Fibroblast of villous mesenchyme (primary cell): ENCODE results near the gene KRTAP10-8. TPM values are rescaled to one million over a fixed set of nuclear protein-coding genes. Genes with fewer than 3 reads are reported as not detected.
"Not testable (repeated sequence)": the region's sequence is repeated elsewhere in the genome, so short reads cannot be mapped to it uniquely, and the experiment has no call there.

ENCODE experiments used
- DNase-seq: peaks from one replicate; pipeline ENCODE4 v3.0.0-alpha.2; 2010; ENCODE audit warnings: low read depth
- H3K4me3 ChIP-seq: 2 replicates; pipeline ENCODE4 v1.5.1; 2011; ENCODE audit warnings: low read depth, mild to moderate bottlenecking, low read length
- CTCF ChIP-seq: IDR thresholded peaks from 2 replicates; pipeline ENCODE4 v1.5.1; 2012; ENCODE audit warnings: low read depth, mild to moderate bottlenecking, low read length; ENCODE audit not compliant: insufficient read depth
- total RNA-seq: library from RNA; depleted of rRNA; stranded (reverse); fragments of >200 nt; gene quantifications from 2 replicates; pipeline ENCODE4 v1.2.3, GENCODE V29; 2012

Gene KRTAP10-8
- total RNA-seq, 1 donor, result not detected

- no peak for DNase-seq
- no peak for TF ChIP-seq CTCF
- no peak overlapping the region for H3K4me3 ChIP-seq
Measured at GRCh38 chr21:44602463-44602850, 9.4 kb upstream of the KRTAP10-8 start.

GRCh38 chr21:44603109-44603875 lies 8.6 kb upstream of the KRTAP10-8 start:
- DNase-seq, result no peak
- TF ChIP-seq CTCF, result no peak
- H3K4me3 ChIP-seq, result no peak overlapping the region

DNA sequence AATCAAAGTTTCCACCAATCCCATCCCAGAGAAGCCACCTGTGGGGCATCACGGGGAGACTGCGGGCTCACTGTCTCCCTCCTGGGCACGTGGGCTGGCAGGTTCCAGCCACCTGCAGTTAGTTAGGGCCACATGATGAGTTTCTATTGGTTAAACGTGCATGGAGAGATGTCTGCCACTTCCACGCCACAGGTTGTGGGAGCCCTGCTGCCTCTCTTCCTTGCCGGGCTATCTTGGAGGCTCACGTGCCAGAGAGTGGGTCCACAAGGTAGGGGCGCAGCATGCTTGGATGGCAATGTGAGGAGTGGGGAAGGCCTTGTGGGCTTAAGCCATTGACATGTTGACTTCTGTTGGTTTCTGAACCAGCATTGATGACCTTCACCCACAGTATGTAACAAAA lies 8.0 kb upstream of the KRTAP10-8 start:
- no peak for DNase-seq
- no peak overlapping the region for H3K4me3 ChIP-seq
- no peak for TF ChIP-seq CTCF

- TF ChIP-seq CTCF, result no peak
- no peak for DNase-seq
- no peak overlapping the region for H3K4me3 ChIP-seq
Measured at GRCh38 chr21:44606495-44606894, 5.4 kb upstream of the KRTAP10-8 start.

GRCh38 chr21:44609193-44609592 lies 2.7 kb upstream of the KRTAP10-8 start:
- no peak for TF ChIP-seq CTCF
- no peak for DNase-seq
- H3K4me3 ChIP-seq, result no peak overlapping the region

DNA sequence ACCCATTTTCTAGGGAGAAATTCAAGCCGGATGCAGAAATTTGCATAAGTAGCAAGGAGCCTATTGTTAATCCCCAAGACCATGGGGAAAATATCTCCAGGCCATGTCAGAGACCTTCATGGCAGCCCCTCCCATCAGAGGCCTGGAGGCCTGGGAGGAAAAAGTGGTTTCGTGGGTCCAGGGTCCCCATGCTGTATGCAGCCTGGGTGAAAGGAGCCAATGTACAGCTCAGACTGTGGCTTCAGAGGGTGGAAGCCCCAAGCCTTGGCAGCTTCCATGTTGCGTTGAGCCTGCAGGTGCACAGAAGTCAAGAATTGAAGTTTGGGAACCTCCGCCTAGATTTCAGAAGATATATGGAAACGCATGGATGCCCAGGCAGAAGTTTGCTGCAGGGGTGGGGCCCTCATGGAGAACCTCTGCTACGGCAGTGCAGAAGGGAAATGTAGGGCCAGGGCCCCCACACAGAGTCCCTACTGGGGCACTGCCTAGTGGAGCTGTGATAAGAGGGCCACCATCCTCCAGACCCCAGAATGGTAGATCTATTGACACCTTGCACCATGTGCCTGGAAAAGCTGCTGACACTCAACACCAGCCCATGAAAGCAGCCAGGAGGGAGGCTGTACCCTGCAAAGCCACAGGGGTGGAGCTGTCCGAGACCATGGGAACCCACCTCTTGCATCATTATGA lies 1.6 kb upstream of the KRTAP10-8 start:
- DNase-seq, H3K4me3 ChIP-seq: not testable (repeated sequence)

- no peak for TF ChIP-seq CTCF
Measured at GRCh38 chr21:44611551-44611950, 328 bp upstream of the KRTAP10-8 start.

More at GRCh38 chr21:44611551-44611950, 328 bp upstream of the KRTAP10-8 start:
- DNase-seq, result no peak
- H3K4me3 ChIP-seq, result no peak overlapping the region
